ENCODE measurements around the gene FAM124A. TPM values are rescaled to one million over a fixed set of nuclear protein-coding genes. Genes with fewer than 3 reads are reported as not detected.

FAM124A gene
- total and polyA plus RNA-seq, 2 donors (not counting 3 experiments of a cell fraction or from before 2014, with no cell fraction given), result 3.8 to 9.9 TPM

DNA sequence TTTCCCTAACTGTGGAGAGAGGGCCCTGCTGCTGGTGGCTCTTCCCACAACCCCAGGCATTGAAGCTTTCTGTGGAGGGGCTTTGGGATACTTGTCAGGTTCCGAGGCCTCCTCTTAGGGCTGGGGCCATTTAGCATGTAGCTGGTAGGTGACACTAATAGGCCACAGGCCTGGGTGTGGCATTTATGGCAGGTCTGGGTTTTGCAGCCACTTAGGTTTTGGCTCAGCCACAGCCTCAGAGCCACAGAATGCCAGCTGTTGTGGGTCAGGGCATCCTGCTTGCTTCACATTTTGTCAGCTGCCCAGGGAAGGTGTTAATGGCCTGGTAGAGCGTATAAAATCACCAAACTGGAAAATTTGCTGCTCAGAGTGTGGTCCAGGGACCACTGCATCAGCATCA lies 15.7 kb downstream of the FAM124A start:
- H3K4me2 ChIP-seq (ENCODE audit: insufficient read depth, low read length), result no peak overlapping the region
- no peaks in the 10 kb centered on the region for H3K9me3 ChIP-seq (replicated peaks; ENCODE audit: control insufficient read depth, insufficient read depth, low read length)
- no peak overlapping the region for H2AFZ ChIP-seq (ENCODE audit: low read depth, low read length)
- no peak overlapping the region for H3K9ac ChIP-seq (replicated peaks; ENCODE audit: extremely low read depth, insufficient read depth, low read length)
- dilution Hi-C loops (cut with MboI; ENCODE audit: extremely low pct_ligation_motif_present, low sequenced_read_pairs), result no loop called here
- H3K36me3 ChIP-seq (ENCODE audit: control insufficient read depth in 2 of 2, extremely low read depth in 1 of 2, insufficient read depth in 2 of 2, low read length in 2 of 2), result no peaks in the 10 kb centered on the region
- H4K20me1 ChIP-seq (replicated peaks; ENCODE audit: control insufficient read depth, extremely low read depth, insufficient read depth, low read length), result no peaks in the 10 kb centered on the region
- no peak overlapping the region for H3K4me3 ChIP-seq (replicated peaks in 1 of 3; ENCODE audit: insufficient read depth in 1 of 3, low read depth in 1 of 3, low read length in 3 of 3)
- BruUV-seq (replicated peaks), result no TSS peak
- TF ChIP-seq CTCF (IDR thresholded peaks at IDR 0.05; ENCODE audit: extremely low read depth in 1 of 2, insufficient read depth in 1 of 2, low read depth in 1 of 2, low read length in 2 of 2) (no peak), GATA2 (IDR thresholded peaks at IDR 0.05; ENCODE audit: insufficient read depth, insufficient read length, low read depth, low read length) (no peak), POLR2A (IDR thresholded peaks at IDR 0.05; ENCODE audit: low read depth, low read length) (no peak), MYC (IDR thresholded peaks at IDR 0.05; ENCODE audit: low read depth, low read length) (no peak), POLR2AphosphoS5 (IDR thresholded peaks at IDR 0.05; ENCODE audit: insufficient read depth, low read depth, low read length) (no peak), FOS (IDR thresholded peaks at IDR 0.05; ENCODE audit: borderline replicate concordance, insufficient read depth, low read length) (no peak), EZH2 (IDR thresholded peaks at IDR 0.05; ENCODE audit: borderline replicate concordance, low read depth, low read length, severe bottlenecking) (no peak), JUN (IDR thresholded peaks at IDR 0.05; ENCODE audit: borderline replicate concordance, insufficient read depth, insufficient read length, low read depth) (no peak)
- TF ChIP-seq, protein P1, sequence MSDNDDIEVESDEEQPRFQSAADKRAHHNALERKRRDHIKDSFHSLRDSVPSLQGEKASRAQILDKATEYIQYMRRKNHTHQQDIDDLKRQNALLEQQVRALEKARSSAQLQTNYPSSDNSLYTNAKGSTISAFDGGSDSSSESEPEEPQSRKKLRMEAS (IDR thresholded peaks at IDR 0.05; ENCODE audit: insufficient read depth, insufficient read length), result no peak
- CTCF ChIA-PET, result interaction anchor here (0.9 to 4.2 kb wide), 3 partner anchors 15 to 112 kb away, joined by 3 to 18 read pairs (median 7); no protein-coding TSS in a partner anchor
- no peaks in the 10 kb centered on the region for H3K9me1 ChIP-seq (replicated peaks; ENCODE audit: control insufficient read depth, extremely low read depth, insufficient read depth, low read length)
- no peak overlapping the region for H3K27ac ChIP-seq (ENCODE audit: insufficient read depth, low read depth, low read length)
- H3K79me2 ChIP-seq (ENCODE audit: control insufficient read depth, insufficient read depth, low read length), result no peaks in the 10 kb centered on the region
- POLR2A ChIA-PET, result no interaction called here
- FAIRE-seq (no peak), DNase-seq (ENCODE audit: low read depth, low spot score) (no peak)
- intact Hi-C loops (cut with micrococcal nuclease), result no loop called here
- no peaks in the 10 kb centered on the region for H3K27me3 ChIP-seq (ENCODE audit: control insufficient read depth in 2 of 2, insufficient read depth in 2 of 2, low read length in 2 of 2)
- peaks cover 14% of the 10 kb centered on the region for H3K4me1 ChIP-seq (ENCODE audit: control insufficient read depth, extremely low read depth, insufficient read depth, low read length)

Measured in endothelial cell of umbilical vein (primary cell).